ENCODE measurements around the gene GRK5.

Gene GRK5

DNA sequence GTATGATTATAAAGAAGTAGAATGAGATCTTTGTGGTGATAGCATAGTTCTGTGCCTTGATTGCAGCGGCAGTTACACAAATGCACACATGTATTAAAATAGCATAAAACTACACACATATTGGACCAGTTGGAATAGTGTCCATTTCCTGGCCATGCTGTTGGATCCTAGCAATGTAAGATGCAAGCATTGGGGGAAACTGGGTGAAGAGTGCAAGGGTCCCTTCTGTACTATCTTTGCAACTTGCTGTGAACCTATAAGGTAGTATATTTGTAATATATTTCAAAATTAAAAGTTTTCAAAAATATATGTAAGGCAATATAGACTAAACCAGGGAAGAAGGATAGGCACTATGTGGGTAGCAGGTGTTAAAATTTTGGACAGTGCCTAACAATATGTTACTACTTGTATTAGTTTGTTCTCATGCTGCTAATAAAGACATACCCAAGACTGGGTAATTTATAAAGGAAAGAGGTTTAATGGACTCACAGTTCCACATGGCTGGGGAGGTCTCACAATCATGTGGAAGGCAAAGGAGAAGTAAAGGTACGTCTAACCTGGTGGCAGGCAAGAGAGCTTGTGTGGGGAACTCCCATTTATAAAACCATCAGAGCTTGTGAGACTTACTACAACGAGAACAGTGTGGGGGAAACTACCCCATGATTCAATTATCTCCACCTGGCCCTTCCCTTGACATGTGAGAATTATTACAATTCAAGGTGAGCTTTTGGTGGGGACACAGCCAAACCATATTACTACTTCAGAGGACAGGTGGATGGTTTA lies 263.7 kb downstream of the GRK5 start:
- Histone ChIP-seq H3K4ac (ENCODE audit: low read depth in 1 of 2, low read length in 2 of 2) (no peak overlapping the region), H2BK12ac (ENCODE audit: low read length in 2 of 2) (no peak overlapping the region), H2BK120ac (ENCODE audit: low read depth, low read length) (no peak overlapping the region), H3K9me3 (ENCODE audit: control insufficient read depth, low read length) (no peaks in the 10 kb centered on the region), H3K4me2 (ENCODE audit: low read length, poor library complexity, severe bottlenecking) (no peak overlapping the region), H3K4me1 (ENCODE audit: control insufficient read depth, insufficient read depth, low read depth, low read length) (no peaks in the 10 kb centered on the region), H2AK5ac (ENCODE audit: low read length, severe bottlenecking) (no peak overlapping the region), H4K91ac (ENCODE audit: low read length) (no peak overlapping the region), H3K23ac (ENCODE audit: low read length in 2 of 2) (no peak overlapping the region), H3K18ac (ENCODE audit: low read depth in 1 of 2, low read length in 2 of 2) (no peak overlapping the region), H3K36me3 (ENCODE audit: control insufficient read depth in 1 of 2, insufficient read depth in 2 of 2, low read depth in 1 of 2, low read length in 2 of 2) (no peaks in the 10 kb centered on the region), H2AFZ (ENCODE audit: low read depth, low read length) (no peak overlapping the region), H3K79me1 (replicated peaks; ENCODE audit: low read length, poor library complexity, severe bottlenecking) (no peaks in the 10 kb centered on the region), H2BK15ac (ENCODE audit: low read depth, poor library complexity, severe bottlenecking) (no peak overlapping the region), H3K9ac (ENCODE audit: low read length) (no peak overlapping the region), H3K27ac (ENCODE audit: low read length, poor library complexity, severe bottlenecking) (no peak overlapping the region), H3K14ac (ENCODE audit: low read length in 2 of 2) (no peak overlapping the region), H4K8ac (ENCODE audit: low read length) (no peak overlapping the region), H3K4me3 (ENCODE audit: insufficient read depth in 1 of 2, low read depth in 1 of 2, low read length in 2 of 2) (no peak overlapping the region), H3K27me3 (ENCODE audit: control insufficient read depth in 1 of 2, insufficient read depth in 1 of 2, low read length in 2 of 2) (peaks cover 54 to 66% of the 10 kb centered on the region in 2 experiments), H2BK5ac (ENCODE audit: low read depth, low read length, poor library complexity, severe bottlenecking) (no peak overlapping the region)
- WGBS = no CpG with 5 or more reads among the region's 3 CpGs
- no peak for DNase-seq

DNA sequence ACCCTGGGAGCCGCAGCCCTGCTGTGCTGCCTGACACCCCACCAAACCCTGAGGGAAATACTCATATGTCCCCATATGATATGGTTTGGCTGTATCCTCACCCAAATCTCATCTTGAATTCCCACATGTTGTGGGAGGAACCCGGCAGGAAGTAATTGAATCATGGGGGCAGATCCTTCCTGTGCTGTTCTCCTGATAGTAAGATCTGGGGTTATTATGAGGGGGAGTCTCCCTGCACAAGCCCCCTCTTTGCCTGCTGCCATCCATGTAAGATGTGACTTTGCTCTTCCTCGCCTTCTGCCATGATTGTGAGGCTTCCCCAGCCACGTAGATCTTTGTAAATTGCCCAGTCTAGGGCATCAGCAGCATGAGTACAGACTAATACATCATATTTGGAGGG lies 266.4 kb downstream of the GRK5 start:
- Histone ChIP-seq H3K36me3 (ENCODE audit: control insufficient read depth in 1 of 2, insufficient read depth in 2 of 2, low read depth in 1 of 2, low read length in 2 of 2) (no peaks in the 10 kb centered on the region), H3K4me2 (ENCODE audit: low read length, poor library complexity, severe bottlenecking) (no peak overlapping the region), H3K27me3 (ENCODE audit: control insufficient read depth in 1 of 2, insufficient read depth in 1 of 2, low read length in 2 of 2) (peaks cover 71 to 76% of the 10 kb centered on the region in 2 experiments), H3K9ac (ENCODE audit: low read length) (no peak overlapping the region), H3K9me3 (ENCODE audit: control insufficient read depth, low read length) (no peaks in the 10 kb centered on the region), H3K18ac (ENCODE audit: low read depth in 1 of 2, low read length in 2 of 2) (no peak overlapping the region), H2AFZ (ENCODE audit: low read depth, low read length) (no peak overlapping the region), H2AK5ac (ENCODE audit: low read length, severe bottlenecking) (no peak overlapping the region), H2BK15ac (ENCODE audit: low read depth, poor library complexity, severe bottlenecking) (no peak overlapping the region), H2BK5ac (ENCODE audit: low read depth, low read length, poor library complexity, severe bottlenecking) (no peak overlapping the region), H3K23ac (ENCODE audit: low read length in 2 of 2) (no peak overlapping the region), H4K91ac (ENCODE audit: low read length) (no peak overlapping the region), H3K79me1 (replicated peaks; ENCODE audit: low read length, poor library complexity, severe bottlenecking) (no peaks in the 10 kb centered on the region), H3K4me1 (ENCODE audit: control insufficient read depth, insufficient read depth, low read depth, low read length) (peaks cover 5% of the 10 kb centered on the region), H3K4me3 (ENCODE audit: insufficient read depth in 1 of 2, low read depth in 1 of 2, low read length in 2 of 2) (no peak overlapping the region), H2BK120ac (ENCODE audit: low read depth, low read length) (no peak overlapping the region), H3K14ac (ENCODE audit: low read length in 2 of 2) (no peak overlapping the region), H2BK12ac (ENCODE audit: low read length in 2 of 2) (no peak overlapping the region), H3K4ac (ENCODE audit: low read depth in 1 of 2, low read length in 2 of 2) (no peak overlapping the region), H3K27ac (ENCODE audit: low read length, poor library complexity, severe bottlenecking) (no peak overlapping the region), H4K8ac (ENCODE audit: low read length) (no peak overlapping the region)
- WGBS = 94% methylated on average over 4 of the region's 4 CpGs
- no peak for DNase-seq

DNA sequence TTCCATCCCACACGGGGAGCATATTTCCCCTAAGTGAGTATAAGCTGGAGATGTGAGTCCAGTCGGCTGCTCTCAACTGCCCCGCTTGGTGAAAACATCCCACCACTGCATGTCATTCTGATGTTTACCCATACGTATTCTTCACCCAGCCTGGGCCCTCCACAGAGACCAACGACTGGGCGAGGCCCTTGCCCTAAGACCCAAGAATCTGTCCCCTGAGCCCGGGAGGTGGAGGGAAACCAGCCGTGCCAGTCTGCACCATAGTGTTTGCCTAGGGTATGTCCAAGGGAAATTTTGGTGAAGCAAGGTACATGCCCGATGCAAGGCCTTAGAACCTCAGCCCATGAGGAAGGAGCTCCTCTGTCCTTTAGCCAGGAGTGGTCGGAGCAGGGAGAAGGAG lies 267.2 kb downstream of the GRK5 start:
- peak overlapping the region in 1 of 2 experiments; percentile 59 for H3K14ac ChIP-seq (ENCODE audit: low read length in 2 of 2)
- H3K23ac ChIP-seq (ENCODE audit: low read length in 2 of 2) = no peak overlapping the region
- peaks cover 75 to 79% of the 10 kb centered on the region in 2 experiments for H3K27me3 ChIP-seq (ENCODE audit: control insufficient read depth in 1 of 2, insufficient read depth in 1 of 2, low read length in 2 of 2)
- no peak overlapping the region for H3K4me2 ChIP-seq (ENCODE audit: low read length, poor library complexity, severe bottlenecking)
- H3K36me3 ChIP-seq (ENCODE audit: control insufficient read depth in 1 of 2, insufficient read depth in 2 of 2, low read depth in 1 of 2, low read length in 2 of 2) = no peaks in the 10 kb centered on the region
- no peak overlapping the region for H3K27ac ChIP-seq (ENCODE audit: low read length, poor library complexity, severe bottlenecking)
- peaks cover 6% of the 10 kb centered on the region for H3K4me1 ChIP-seq (ENCODE audit: control insufficient read depth, insufficient read depth, low read depth, low read length)
- H2BK15ac ChIP-seq (ENCODE audit: low read depth, poor library complexity, severe bottlenecking) = no peak overlapping the region
- DNase-seq = no peak
- no peak overlapping the region for H2AFZ ChIP-seq (ENCODE audit: low read depth, low read length)
- peak overlapping the region in 1 of 2 experiments; percentile 16 for H3K18ac ChIP-seq (ENCODE audit: low read depth in 1 of 2, low read length in 2 of 2)
- no peak overlapping the region for H2AK5ac ChIP-seq (ENCODE audit: low read length, severe bottlenecking)
- H3K9ac ChIP-seq (ENCODE audit: low read length) = no peak overlapping the region
- no peaks in the 10 kb centered on the region for H3K79me1 ChIP-seq (replicated peaks; ENCODE audit: low read length, poor library complexity, severe bottlenecking)
- no peak overlapping the region for H4K8ac ChIP-seq (ENCODE audit: low read length)
- H2BK120ac ChIP-seq (ENCODE audit: low read depth, low read length) = no peak overlapping the region
- H3K9me3 ChIP-seq (ENCODE audit: control insufficient read depth, low read length) = no peaks in the 10 kb centered on the region
- no peak overlapping the region for H4K91ac ChIP-seq (ENCODE audit: low read length)
- H2BK5ac ChIP-seq (ENCODE audit: low read depth, low read length, poor library complexity, severe bottlenecking) = no peak overlapping the region
- no peak overlapping the region for H3K4me3 ChIP-seq (ENCODE audit: insufficient read depth in 1 of 2, low read depth in 1 of 2, low read length in 2 of 2)
- H3K4ac ChIP-seq (ENCODE audit: low read depth in 1 of 2, low read length in 2 of 2) = no peak overlapping the region
- 79% methylated on average over 9 of the region's 10 CpGs for WGBS
- H2BK12ac ChIP-seq (ENCODE audit: low read length in 2 of 2) = no peak overlapping the region

DNA sequence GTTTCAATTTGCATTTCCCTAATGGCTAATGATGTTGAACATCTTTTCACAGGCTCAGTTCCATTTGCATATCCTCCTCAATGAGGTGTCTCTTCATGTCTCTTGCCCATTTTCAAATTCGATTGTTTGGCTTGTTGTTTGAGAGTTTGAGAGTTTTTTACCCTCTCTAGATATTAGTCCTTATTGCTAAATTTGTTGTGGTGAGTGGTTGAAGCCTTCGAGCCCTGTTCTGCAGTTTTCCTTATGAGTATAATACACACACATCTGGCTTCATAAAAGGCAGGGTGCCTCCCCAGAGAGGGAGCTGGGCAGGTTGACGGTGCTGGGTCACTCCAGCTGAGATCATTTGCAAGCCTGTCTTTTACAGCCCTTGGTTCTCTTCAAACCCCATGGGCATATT lies 270.1 kb downstream of the GRK5 start:
- Histone ChIP-seq H2BK12ac (ENCODE audit: low read length in 2 of 2) (no peak overlapping the region), H3K36me3 (ENCODE audit: control insufficient read depth in 1 of 2, insufficient read depth in 2 of 2, low read depth in 1 of 2, low read length in 2 of 2) (no peaks in the 10 kb centered on the region), H4K91ac (ENCODE audit: low read length) (no peak overlapping the region), H3K4me2 (ENCODE audit: low read length, poor library complexity, severe bottlenecking) (no peak overlapping the region), H3K23ac (ENCODE audit: low read length in 2 of 2) (no peak overlapping the region), H3K27me3 (ENCODE audit: control insufficient read depth in 1 of 2, insufficient read depth in 1 of 2, low read length in 2 of 2) (peaks cover 66 to 73% of the 10 kb centered on the region in 2 experiments), H2BK120ac (ENCODE audit: low read depth, low read length) (no peak overlapping the region), H3K18ac (ENCODE audit: low read depth in 1 of 2, low read length in 2 of 2) (no peak overlapping the region), H3K27ac (ENCODE audit: low read length, poor library complexity, severe bottlenecking) (no peak overlapping the region), H2BK5ac (ENCODE audit: low read depth, low read length, poor library complexity, severe bottlenecking) (no peak overlapping the region), H3K14ac (ENCODE audit: low read length in 2 of 2) (no peak overlapping the region), H2BK15ac (ENCODE audit: low read depth, poor library complexity, severe bottlenecking) (no peak overlapping the region), H3K79me1 (replicated peaks; ENCODE audit: low read length, poor library complexity, severe bottlenecking) (no peaks in the 10 kb centered on the region), H3K4me1 (ENCODE audit: control insufficient read depth, insufficient read depth, low read depth, low read length) (peaks cover 7% of the 10 kb centered on the region), H3K4me3 (ENCODE audit: insufficient read depth in 1 of 2, low read depth in 1 of 2, low read length in 2 of 2) (no peak overlapping the region), H3K4ac (ENCODE audit: low read depth in 1 of 2, low read length in 2 of 2) (no peak overlapping the region), H3K9me3 (ENCODE audit: control insufficient read depth, low read length) (no peaks in the 10 kb centered on the region), H3K9ac (ENCODE audit: low read length) (no peak overlapping the region), H2AFZ (ENCODE audit: low read depth, low read length) (no peak overlapping the region), H4K8ac (ENCODE audit: low read length) (no peak overlapping the region), H2AK5ac (ENCODE audit: low read length, severe bottlenecking) (no peak overlapping the region)
- no peak for DNase-seq
- WGBS = 22% methylated on average over 1 of the region's 3 CpGs

Data from mesenchymal stem cell (in vitro differentiated cells and primary cell).